Stimulated activated naive CD8-positive, alpha-beta T cell treated with anti-CD3 and anti-CD28 coated beads, Interleukin-15, amount 100 ng/mL, for 72 hours (primary cell): Measurements from ENCODE around the gene NEK3.

Source experiments
- ATAC-seq: fragments of 150-1000 bp; cut with Tn5 transposase; 2 replicates; pipeline ENCODE4 v1.10.0; 2021; ENCODE audit warnings: mild to moderate bottlenecking, moderate library complexity
- DNase-seq, 2 donors: peaks; one replicate each; pipeline ENCODE4 v3.0.0; 2021 to 2022
- H3K27ac Mint-ChIP-seq, 2 donors: one replicate each; pipeline ENCODE4 v1.8.0; 2022; ENCODE audit warnings: mild to moderate bottlenecking in 2 of 2, mixed read lengths in 2 of 2, moderate library complexity in 2 of 2
- H3K27me3 Mint-ChIP-seq: one replicate; pipeline ENCODE4 v1.8.0; 2022; ENCODE audit warnings: mixed read lengths
- H3K4me1 Mint-ChIP-seq: one replicate; pipeline ENCODE4 v1.8.0; 2022; ENCODE audit warnings: mild to moderate bottlenecking, mixed read lengths
- H3K4me3 Mint-ChIP-seq, 2 donors: one replicate each; pipeline ENCODE4 v1.8.0; 2022; ENCODE audit warnings: mild to moderate bottlenecking in 2 of 2, mixed read lengths in 2 of 2, moderate library complexity in 1 of 2
- H3K9me3 Mint-ChIP-seq, 2 donors: one replicate each; pipeline ENCODE4 v1.8.0; 2022; ENCODE audit warnings: mixed read lengths in 2 of 2

The NEK3 gene

GRCh38 chr13:52156724-52157261 lies 2.6 kb downstream of the NEK3 start:
- no peak for ATAC-seq
- H3K27me3 Mint-ChIP-seq: peaks cover 22% of the 10 kb centered on the region
- peaks cover 22% of the 10 kb centered on the region for H3K4me1 Mint-ChIP-seq
- no peaks in the 10 kb centered on the region for H3K9me3 Mint-ChIP-seq
- H3K27ac Mint-ChIP-seq: no peak overlapping the region
- H3K4me3 Mint-ChIP-seq: no peak overlapping the region
- no peak for DNase-seq

DNA sequence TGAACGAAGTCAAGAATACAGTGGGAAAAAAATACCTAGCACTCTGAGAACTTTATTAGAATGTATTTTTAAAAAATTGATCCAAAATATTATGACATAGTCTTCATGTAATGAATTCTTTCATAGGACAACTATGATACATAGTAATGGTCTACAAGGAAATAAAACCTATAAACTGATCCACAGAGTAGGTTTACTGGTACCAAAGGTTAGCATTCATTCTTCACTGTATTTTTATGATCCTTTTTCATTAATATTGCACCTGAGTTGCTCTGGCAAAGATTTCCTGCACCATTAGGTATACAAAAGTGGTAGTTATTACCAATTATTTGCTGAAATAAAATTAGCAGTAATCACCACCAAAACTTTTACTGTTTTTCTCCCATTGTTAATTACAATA lies 4.2 kb downstream of the NEK3 start:
- Mint-ChIP-seq H3K9me3 (no peaks in the 10 kb centered on the region), H3K4me1 (peaks cover 16% of the 10 kb centered on the region), H3K27ac (no peak overlapping the region), H3K4me3 (no peak overlapping the region), H3K27me3 (peaks cover 21% of the 10 kb centered on the region)
- ATAC-seq (no peak), DNase-seq (no peak)

DNA sequence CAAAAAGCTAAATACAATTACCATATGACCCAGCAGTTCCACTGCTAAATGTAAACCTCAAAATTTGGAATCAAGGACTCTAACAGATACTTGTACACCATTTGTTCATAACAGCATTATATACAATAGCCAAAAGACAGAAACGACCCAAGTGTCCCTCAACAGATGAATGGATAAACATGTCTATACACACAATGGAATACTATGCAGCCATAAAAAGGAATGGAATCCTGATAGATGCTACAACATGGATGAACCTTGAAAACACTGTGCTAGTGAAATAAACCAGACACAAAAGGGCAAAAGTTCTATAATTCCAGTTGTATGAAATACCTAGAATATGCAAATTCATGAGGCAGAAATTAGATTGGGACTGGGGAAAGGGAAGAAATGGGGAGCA lies 12.2 kb downstream of the NEK3 start:
- peaks cover 0 to 4% of the 10 kb centered on the region in 2 donors for H3K9me3 Mint-ChIP-seq
- ATAC-seq (no peak), DNase-seq (no peak)
- H3K4me1 Mint-ChIP-seq: no peaks in the 10 kb centered on the region
- H3K4me3 Mint-ChIP-seq: no peak overlapping the region
- no peak overlapping the region for H3K27ac Mint-ChIP-seq
- H3K27me3 Mint-ChIP-seq: no peaks in the 10 kb centered on the region

DNA sequence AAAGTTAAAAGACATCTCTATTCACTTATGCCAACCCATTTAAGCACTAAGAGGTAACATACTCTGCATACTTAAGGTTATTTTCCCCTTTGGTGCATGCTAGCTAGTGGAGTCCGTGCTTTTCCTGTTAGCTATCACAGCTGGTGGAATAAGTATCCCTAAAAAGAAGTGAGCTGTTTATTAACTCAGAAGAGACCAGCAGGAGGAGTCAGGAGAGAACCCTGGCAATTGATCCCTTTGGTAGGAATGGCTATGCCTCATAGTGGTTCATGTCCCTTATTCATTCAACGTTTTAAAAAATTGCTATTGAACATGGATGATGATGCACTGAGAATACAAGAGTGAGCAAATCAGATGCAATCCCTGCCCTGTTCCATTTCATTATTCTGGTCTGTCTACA lies 18.1 kb downstream of the NEK3 start:
- no peak for DNase-seq
- no peak for ATAC-seq
- Mint-ChIP-seq H3K27ac (no peak overlapping the region), H3K9me3 (no peaks in the 10 kb centered on the region), H3K4me1 (no peaks in the 10 kb centered on the region), H3K4me3 (no peak overlapping the region), H3K27me3 (no peaks in the 10 kb centered on the region)

GRCh38 chr13:52137489-52137888 lies 21.9 kb downstream of the NEK3 start:
- Mint-ChIP-seq H3K4me3 (no peak overlapping the region), H3K27ac (peak overlapping the region in 1 of 2 donors; percentile 27), H3K9me3 (no peaks in the 10 kb centered on the region), H3K27me3 (no peaks in the 10 kb centered on the region), H3K4me1 (no peaks in the 10 kb centered on the region)
- DNase-seq: no peak
- ATAC-seq: no peak

DNA sequence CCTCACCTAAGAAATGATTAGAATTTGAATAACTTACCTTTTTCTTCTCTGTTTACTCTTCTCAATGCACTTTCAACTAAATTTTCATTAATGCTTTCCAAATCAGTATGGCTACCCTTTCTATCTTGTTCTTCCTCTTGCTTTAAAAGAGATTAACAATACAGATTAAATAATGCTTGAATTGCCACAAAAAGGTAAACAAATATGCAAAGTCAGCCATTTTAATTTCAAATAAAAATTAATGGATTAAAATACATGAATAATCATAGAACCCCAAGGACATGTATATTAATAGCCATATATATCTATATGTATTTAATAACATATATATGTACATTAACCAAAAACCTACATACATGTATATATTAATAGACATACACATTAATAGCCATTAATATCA lies 22.6 kb downstream of the NEK3 start:
- ATAC-seq: no peak
- DNase-seq: no peak
- Mint-ChIP-seq H3K27me3 (no peaks in the 10 kb centered on the region), H3K4me3 (no peak overlapping the region), H3K4me1 (no peaks in the 10 kb centered on the region), H3K27ac (no peak overlapping the region), H3K9me3 (no peaks in the 10 kb centered on the region)

DNA sequence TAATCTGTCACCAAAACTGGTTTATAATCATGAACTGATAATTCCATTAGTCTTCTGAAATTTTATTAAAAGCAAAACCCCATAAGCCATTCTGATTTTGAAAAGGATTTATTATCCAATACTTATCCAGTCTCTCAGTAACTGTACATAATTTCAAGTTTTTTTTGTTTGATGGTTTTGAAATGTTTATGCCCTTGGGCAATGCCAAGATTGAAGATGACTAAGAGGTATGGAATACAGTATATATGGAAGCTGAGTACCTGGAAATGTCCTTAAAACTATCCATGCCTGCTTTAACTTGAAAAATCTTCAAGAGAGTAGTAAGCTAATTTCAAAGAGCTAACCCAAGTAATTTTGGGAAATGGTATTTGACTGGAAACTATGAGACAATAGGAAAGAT lies 28.8 kb downstream of the NEK3 start:
- no peak overlapping the region for H3K27ac Mint-ChIP-seq
- H3K9me3 Mint-ChIP-seq: no peaks in the 10 kb centered on the region
- DNase-seq (no peak), ATAC-seq (no peak)
- no peak overlapping the region for H3K4me3 Mint-ChIP-seq
- H3K4me1 Mint-ChIP-seq: peaks cover 11% of the 10 kb centered on the region
- H3K27me3 Mint-ChIP-seq: peaks cover 20% of the 10 kb centered on the region

- Mint-ChIP-seq H3K27ac (no peak within 1 kb of the TSS), H3K4me3 (peak within 1 kb of the TSS; percentile 88 to 90), H3K27me3 (peaks cover 20% of the 10 kb centered on the region), H3K9me3 (no peaks in the 10 kb centered on the region), H3K4me1 (peaks cover 11% of the 10 kb centered on the region)
- ATAC-seq (peak; percentile 80), DNase-seq (peak; percentile 54 to 61)
Measured at GRCh38 chr13:52128714-52129700, 30.4 kb downstream of the NEK3 start, which contains the start of gene NEK5. TSS of gene NEK5 (minus strand) at chr13:52129073. CDS start at chr13:52127482, 1,591 bp downstream.

DNA sequence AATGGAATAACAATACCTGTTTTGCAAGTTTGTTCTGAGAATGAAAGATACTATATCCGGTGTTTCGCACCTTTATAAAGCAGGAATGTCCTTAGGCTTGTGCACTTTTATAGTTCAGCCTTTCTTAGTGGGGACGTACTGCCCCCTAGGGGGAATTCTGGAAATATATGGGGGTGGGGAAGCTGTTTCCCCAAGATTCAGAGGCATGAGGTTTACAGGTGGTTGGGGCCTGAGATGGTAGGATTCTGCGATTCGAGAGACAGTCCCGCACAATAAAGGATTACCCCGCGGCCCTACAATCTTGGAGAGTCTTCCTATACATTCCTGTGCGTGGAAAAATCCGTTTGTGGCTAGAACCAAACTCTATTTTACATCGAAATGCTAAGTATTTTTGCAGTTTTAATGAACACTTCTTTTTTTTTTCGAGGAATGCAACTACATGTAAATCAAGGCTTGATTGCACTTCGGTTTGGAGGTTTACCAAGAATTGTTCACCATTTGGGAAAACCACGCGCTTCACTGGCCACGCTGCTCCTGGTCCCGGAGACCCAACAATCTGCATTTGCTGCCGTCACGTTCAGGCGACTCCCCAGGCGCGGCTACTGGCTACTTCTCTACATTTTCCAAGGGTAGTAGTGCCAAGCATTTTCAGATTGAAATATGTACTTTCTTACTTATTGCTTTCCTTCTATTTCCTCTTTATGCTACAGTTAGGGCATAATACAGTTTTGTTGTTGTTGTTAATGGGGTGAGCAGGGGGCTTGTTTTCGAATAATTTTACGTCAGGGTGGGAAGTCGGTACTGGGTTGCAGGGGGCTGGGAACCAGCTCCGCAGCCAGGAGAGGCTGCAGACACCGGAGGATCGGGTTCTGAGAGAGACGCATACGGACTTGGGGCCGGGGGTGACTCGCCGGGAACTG lies 31.4 kb downstream of the NEK3 start:
- Mint-ChIP-seq H3K27ac (no peak overlapping the region), H3K9me3 (no peaks in the 10 kb centered on the region), H3K4me1 (peaks cover 11% of the 10 kb centered on the region), H3K27me3 (peaks cover 20% of the 10 kb centered on the region), H3K4me3 (peak overlapping the region; percentile 88 to 90)
- ATAC-seq (peak; percentile 65), DNase-seq (peak; percentile 52 to 55)

DNA sequence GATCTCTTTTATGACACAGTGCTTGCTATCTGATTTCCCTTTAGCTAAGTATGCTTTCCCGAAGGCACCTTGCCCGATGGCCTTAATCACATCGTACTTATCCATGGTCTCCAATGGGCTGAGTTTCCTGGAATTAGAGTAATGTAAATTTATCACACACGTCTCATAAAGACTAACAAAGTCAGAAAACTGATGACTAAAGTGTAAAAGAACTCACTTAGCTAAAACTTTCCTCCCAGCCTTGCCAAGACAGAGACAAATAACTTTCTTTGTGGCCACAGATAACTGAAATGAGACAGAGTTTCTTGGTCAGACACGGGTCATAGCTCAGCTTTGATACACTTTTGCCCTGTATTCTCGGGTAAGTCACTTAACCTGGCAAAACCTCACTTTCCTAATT lies 32.0 kb downstream of the NEK3 start:
- DNase-seq: no peak
- Mint-ChIP-seq H3K27ac (no peak overlapping the region), H3K27me3 (peaks cover 20% of the 10 kb centered on the region), H3K9me3 (no peaks in the 10 kb centered on the region), H3K4me3 (no peak overlapping the region), H3K4me1 (peaks cover 11% of the 10 kb centered on the region)
- peak; percentile 64 for ATAC-seq

DNA sequence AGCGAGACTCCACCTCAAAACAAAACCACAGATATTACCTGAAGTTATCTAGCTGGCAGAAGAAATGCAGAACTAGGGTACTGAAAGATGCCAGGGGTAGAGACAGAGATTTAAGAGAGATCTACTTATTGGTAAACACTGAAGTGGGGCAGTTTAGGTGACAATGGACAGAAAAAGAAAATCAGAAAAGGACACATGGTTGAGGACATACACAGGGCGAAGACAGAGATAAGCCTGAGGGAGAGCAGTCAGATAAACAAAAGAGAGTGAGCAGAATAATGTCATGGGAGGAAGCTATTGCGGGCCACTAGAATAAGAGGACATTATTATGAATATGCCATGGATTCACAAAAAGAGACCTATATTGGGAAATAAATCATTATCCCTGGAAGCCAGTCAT lies 33.9 kb downstream of the NEK3 start:
- Mint-ChIP-seq H3K4me1 (peaks cover 11% of the 10 kb centered on the region), H3K27ac (no peak overlapping the region), H3K4me3 (no peak overlapping the region), H3K9me3 (no peaks in the 10 kb centered on the region), H3K27me3 (peaks cover 12% of the 10 kb centered on the region)
- ATAC-seq (no peak), DNase-seq (no peak)

- Mint-ChIP-seq H3K4me1 (no peaks in the 10 kb centered on the region), H3K9me3 (no peaks in the 10 kb centered on the region), H3K27ac (peak overlapping the region in 1 of 2 donors; percentile 48), H3K27me3 (peaks cover 20% of the 10 kb centered on the region), H3K4me3 (no peak overlapping the region)
- DNase-seq (no peak), ATAC-seq (no peak)
Measured at GRCh38 chr13:52118595-52118994, 40.8 kb downstream of the NEK3 start.

DNA sequence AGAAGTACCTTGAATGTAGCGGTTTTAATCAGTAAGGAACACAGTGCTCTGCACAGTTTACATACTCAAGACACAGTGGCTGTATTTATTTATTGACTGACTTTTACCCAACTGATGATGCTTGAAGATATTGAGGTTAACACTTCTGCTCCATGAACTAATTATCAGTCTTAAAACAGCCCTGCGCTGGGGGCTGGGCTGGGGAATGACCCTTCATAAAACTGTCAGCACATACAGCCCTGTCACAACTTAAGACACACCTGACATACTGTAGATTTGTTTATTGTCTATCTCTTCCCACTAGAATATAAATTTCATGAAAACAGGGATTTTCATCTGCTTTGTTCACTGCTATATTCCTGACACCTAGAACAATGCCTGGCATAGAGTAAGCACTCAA lies 41.3 kb downstream of the NEK3 start:
- Mint-ChIP-seq H3K27ac (no peak overlapping the region), H3K4me1 (no peaks in the 10 kb centered on the region), H3K27me3 (peaks cover 22% of the 10 kb centered on the region), H3K4me3 (no peak overlapping the region), H3K9me3 (no peaks in the 10 kb centered on the region)
- no peak for DNase-seq
- no peak for ATAC-seq

- no peak for ATAC-seq
- Mint-ChIP-seq H3K4me3 (no peak overlapping the region), H3K27me3 (peaks cover 29% of the 10 kb centered on the region), H3K27ac (no peak overlapping the region), H3K4me1 (no peaks in the 10 kb centered on the region), H3K9me3 (no peaks in the 10 kb centered on the region)
- DNase-seq: no peak
Measured at GRCh38 chr13:52112591-52112990, 46.8 kb downstream of the NEK3 start.

DNA sequence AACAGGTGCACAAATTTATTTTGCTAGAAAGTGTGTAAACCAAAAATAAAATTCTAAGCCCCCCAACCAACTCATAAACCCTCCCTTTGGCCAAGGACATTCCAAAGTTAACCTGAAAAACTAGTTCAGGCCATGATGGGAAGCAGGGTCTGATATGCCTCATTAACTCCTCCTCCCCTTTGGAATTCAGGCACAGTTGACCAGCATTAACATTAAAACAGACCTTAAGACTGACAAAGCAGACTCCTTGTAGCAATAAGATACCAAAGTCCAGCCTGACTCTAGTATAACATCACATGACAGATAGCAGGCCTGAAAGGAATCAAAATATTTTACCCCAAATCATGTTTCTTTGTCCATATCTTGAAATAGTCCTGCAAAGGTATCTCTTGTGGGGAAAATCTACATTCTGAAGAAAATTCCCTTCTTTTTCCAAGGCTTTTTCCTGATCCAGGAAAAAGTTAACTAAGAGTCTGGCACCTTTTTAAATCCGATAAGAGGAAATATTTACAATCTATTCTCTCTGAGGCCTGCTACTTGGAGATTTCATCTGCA lies 50.2 kb downstream of the NEK3 start:
- Mint-ChIP-seq H3K9me3 (no peaks in the 10 kb centered on the region), H3K4me3 (no peak overlapping the region), H3K27ac (no peak overlapping the region), H3K4me1 (no peaks in the 10 kb centered on the region), H3K27me3 (peaks cover 23% of the 10 kb centered on the region)
- no peak for DNase-seq
- no peak for ATAC-seq
